Activated effector memory CD4-positive, alpha-beta T cell treated with Interleukin-2 at 50 U/mL for 16 hours (primary cell): ENCODE measurements around the gene SERINC2.
"Not testable (repeated sequence)": the region's sequence is repeated elsewhere in the genome, so short reads cannot be mapped to it uniquely, and the experiment has no call there.

Experiments used
- DNase-seq: peaks from one replicate; pipeline ENCODE4 v3.0.0-alpha.2; 2020

SERINC2 gene

DNA sequence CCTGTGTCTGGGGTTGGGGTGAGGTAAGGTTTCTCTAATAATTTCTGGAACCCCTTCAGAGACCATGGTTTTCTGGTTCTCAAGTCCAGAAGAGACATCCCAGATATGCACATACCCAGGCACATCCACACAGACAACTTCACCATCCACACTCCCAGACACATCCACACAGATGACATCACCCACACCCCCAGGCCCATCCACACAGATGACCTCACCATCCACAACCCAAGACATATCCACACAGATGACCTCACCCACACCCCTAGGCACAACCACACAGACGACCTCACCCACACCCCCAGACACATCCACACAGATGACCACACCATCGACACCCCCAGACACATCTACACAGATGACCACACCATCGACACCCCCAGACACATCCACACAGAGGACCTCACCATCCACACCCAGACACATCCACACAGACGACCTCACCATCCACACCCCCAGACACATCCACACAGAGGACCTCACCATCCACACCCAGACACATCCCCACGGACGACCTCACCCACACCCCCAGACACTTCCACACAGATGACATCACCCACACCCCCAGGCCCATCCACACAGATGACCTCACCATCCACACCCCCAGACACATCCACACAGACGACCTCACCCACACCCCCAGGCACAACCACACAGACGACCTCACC is 26.3 kb upstream of the SERINC2 start:
- not testable (repeated sequence) for DNase-seq

GRCh38 chr1:31387612-31388011 is 25.4 kb upstream of the SERINC2 start:
- DNase-seq = no peak

DNA sequence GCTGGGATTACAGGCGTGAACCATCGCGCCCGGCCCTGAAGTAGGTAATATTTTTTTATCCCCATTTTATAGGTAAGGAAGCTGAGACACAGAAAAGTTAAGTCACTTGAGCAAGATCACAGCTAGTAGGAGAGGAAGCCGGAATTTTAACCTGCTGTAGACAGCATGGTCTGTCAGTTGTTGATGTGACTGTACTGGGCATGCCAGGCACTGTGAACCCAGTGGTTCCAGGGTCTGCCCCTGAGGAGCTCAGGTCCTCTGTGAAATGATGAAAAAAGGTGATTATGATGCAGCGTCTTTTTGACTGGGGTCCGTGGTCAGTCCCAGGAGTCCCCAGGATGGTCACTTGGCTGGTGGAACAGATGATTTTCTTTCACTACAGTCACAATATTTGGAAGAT is 23.4 kb upstream of the SERINC2 start:
- no peak for DNase-seq

GRCh38 chr1:31390071-31390470 is 22.9 kb upstream of the SERINC2 start:
- DNase-seq = no peak

GRCh38 chr1:31393463-31393862 is 19.6 kb upstream of the SERINC2 start:
- DNase-seq = no peak

DNA sequence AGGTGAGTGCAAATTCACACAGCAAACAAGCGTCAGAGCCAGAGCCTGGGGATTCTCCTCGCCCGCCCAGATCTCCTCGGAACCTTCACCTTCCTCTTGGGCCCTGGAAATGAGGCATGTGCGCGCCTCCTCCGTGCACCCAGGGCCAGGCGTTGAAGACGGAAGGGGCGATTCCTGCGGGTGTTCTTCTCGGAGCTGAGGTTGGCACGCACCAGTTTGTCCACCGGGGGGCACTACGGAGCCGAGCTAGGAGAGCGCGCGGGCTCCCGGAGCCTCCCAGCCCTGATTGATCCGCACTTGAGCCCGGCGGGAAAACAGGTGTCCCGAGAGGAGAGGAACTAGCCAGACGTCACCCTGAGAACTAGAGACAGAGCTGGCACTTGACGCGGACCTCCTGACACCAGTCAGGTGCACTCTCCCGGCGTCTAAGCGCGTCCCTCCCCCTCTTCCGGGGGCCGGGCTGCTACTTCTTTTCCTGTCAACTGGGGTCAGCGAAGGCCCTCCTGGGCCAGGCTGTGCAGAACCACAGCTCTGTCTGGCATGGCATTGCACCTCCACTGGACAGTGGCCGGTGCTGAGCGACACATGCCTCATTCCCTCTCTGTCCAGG is 18.3 kb upstream of the SERINC2 start:
- peak; percentile 59 for DNase-seq

DNA sequence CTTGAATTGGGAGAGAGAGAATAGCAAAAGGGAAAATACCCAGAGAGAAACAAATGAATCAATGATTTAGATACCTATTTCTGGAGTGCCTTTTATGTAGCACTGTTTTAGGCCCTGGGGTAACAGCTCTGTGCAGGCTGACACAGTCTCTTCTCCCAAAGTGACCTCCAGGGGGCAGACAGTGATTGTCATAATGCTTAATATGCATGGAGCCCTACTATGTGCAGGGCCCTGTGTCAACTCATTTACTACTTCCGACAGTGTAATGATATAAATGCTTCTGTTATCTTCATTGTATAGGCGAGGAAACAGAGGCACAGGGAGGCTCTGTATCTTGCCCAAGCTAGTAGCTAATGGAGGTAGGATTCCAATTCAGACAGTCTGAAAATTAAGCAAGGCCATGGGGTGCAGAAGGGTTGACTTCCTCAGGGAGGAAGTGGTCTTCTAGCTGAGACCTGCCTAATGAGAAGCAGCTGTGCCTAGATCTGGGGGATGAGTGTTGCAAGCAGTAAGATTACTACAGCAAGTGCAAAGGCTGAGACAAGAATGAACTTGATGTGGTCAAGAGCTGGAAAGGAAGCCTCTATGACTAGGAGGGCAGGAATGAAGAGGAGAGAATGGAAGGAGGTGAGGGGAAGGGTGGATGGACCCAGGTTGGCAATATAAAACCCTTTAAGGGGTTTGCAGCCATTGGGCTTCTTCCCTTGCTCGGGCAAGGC is 16.2 kb upstream of the SERINC2 start:
- DNase-seq = no peak

DNA sequence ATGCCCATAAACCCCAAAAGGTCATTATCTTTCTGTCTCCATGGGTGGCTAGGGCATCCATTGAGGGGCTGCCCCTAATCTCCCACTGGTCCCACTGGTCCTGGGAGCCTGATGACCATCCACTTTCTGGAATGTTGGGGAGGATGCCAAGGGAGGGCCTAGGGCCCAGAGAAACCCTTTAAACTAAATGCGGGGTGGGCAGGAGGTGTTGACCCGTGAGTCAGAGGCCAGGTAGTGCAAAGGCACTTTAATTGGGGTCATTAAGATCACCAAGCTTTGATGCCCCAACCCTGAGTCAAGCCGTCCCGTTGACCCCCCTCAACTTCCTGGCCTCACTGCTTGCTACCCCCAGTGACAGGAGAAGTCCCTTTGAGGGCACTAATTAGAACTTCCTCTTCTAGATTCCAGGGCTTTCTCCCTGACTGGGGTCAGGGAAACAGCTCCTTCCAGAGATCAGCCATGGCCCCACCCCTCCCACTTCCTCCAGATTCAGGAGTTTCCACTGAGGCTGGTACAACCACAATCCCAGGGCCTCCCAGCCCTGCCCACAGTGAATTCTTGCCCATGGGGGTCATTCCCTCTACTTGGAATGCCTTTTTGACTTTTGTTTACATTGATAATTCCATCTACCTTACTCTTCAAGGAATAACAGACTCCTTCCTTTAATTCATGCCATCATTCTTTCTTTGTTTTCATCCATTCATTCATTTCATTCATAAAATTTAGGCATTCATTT is 15.5 kb upstream of the SERINC2 start:
- DNase-seq = no peak

DNA sequence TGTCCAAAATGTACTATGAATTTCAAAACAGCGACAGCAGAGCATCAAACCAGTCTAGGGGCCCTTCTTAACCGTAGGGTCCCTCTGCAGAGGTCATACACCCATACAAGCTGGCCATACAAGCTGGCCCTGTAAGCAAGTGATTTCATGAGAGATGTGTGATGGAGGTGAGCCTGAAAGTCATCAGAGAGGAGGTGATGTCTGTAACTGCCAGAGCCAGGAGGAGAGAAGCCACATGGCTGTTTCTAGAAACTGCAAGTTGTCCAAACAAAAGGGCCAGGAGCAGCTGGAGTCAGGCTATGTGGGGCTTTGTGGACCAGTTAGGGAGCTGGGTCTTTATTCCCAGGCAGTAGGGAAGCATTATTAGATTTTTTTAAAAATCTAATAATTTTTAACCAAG is 14.8 kb upstream of the SERINC2 start:
- DNase-seq = no peak

GRCh38 chr1:31399976-31400375 is 13.0 kb upstream of the SERINC2 start:
- DNase-seq = no peak

DNA sequence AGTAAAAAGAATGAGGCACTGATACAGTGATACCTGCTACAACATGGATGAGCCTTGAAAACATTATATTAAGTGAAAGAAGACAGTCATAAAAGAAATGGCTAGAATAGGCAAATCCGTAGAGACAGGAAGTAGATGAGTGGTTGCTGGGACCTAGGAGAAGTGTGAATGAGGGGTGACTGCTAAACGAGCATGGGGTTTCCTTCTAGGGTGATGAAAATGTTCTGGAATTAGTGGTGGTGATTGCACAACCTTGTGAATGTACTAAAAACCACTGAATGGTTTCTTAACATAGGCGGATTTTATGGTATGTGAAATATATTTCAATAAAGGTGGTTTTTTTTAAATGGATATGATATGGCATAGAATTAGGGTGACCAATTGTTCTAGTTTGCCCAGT is 12.6 kb upstream of the SERINC2 start:
- no peak for DNase-seq

- DNase-seq = no peak
Observed at GRCh38 chr1:31401241-31401640, 11.8 kb upstream of the SERINC2 start.

- DNase-seq = no peak
Observed at GRCh38 chr1:31405578-31406245, 7.3 kb upstream of the SERINC2 start.

DNA sequence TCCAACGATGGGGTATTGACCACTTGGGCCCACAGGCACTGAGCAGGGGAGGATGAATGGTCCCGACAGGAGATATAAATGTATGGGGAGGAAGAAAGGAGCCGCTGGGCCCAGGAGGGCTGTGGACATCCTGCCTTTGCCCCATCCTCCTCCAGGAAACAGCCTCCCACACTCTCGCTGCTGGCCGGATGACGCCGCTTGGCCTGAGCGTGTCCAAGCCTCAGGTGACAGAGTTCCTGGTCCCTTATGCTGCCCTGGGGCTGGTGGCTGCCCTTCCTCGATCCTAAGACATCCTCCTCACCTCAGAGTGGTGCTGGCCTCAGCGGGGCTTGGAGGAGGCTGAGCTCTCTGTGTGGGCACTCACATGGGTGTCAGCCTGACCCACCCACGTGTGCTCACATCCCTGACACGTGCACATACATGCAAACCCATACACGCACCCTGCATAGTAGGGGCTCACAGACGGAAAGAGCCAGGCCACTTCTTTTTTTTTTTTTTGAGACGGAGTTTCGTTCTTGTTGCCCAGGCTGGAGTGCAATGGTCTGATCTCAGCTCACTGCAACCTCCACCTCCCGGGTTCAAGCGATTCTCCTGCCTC is 5.9 kb upstream of the SERINC2 start:
- no peak for DNase-seq

GRCh38 chr1:31408788-31409318 is 4.2 kb upstream of the SERINC2 start:
- DNase-seq = no peak

DNA sequence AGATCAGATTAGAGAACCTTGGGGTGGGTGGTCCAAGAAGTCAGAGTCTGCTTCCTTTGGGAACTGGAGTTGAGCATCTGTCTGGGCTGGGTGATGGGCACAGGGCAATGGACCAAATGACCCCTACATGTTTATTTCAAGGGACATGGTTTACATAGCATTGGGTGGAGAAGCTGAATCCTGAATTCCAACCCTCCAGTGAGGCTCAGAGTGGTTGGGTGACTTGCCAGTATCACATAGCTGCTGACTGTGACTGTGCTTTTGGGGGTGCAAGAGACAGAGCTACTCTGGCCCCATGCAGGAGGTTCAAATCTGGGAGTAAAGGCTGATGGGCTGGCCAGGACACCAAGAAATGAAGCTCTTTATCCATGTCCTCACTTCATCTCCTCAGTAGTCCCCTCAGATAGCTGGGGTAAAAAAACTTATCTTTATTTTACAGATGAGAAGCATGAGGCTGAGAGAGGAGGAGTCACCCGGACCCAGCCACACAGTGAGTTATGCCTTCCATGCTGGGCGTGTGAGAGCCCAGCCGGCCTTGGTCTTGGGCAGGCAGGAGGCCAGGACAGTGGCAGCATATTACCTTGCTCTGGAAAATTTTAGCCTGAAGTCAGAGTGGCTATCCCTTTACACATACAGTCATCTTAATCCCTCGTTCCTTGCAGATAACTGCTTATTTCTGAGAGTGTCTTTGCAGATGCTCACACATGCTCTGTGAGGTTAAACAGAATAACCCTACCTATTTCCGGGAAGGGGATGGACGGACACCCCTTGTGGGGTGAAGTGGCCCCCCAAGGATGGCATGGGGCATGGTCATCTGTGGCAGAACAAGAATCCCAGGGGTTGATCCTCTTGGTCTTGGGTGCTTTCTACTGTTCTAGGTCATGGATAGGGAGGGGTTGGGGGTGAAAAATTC is 2.8 kb upstream of the SERINC2 start:
- no peak for DNase-seq

DNA sequence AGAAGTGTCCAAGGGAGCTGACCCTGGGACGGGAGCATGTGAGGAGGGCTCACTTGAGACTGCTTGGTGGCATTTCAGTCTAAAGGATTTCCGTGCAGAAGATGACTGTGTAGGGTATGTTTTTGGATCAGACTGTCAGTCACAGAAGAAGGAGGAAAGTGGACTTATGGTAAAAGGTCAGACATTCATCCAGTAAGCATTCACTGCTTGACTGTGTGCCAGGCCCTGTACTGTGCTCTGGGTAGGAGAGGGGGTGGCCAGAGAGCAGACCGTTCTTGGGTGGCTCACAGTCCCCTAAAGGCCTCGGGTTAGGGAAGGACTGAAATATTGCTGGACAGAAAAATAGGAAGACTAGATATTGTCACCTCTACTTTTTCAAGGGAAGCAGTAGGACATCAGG is 2.1 kb upstream of the SERINC2 start:
- no peak for DNase-seq

- DNase-seq = no peak
Observed at GRCh38 chr1:31412205-31412604, 808 bp upstream of the SERINC2 start.

DNA sequence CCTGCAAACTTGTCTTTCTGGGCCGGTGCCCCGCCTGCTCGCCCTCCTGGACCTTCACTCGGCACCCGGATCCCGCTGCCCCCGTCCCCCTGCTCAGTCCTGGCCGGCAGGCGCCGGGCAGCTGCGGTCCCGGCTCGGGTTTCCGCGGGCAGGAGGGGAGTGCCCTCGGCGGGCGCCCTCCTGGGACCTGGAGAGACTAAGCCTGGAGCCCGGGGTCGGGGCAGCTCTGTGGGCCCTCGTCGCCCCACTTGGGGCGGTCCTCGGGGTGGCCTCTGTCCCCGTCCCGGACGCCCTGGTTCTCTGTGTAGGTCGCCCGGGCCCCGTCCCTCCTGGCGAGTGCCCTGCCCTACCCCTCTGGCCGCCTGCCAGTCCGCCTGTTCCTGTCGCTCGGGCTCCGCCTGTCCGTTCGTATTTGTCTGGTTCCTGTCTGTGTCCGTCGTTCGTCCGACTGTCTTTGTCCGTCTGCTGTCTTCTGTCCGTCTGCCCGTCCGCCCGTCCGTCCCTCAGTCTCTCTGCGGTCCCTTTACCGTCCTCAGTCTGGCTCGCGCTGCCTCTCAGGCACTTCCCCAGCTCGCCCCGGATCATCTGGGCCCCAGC is 490 bp downstream of the SERINC2 start:
- DNase-seq = peak; percentile 2

- no peak for DNase-seq
Observed at GRCh38 chr1:31414980-31415370, 2.0 kb downstream of the SERINC2 start.

DNA sequence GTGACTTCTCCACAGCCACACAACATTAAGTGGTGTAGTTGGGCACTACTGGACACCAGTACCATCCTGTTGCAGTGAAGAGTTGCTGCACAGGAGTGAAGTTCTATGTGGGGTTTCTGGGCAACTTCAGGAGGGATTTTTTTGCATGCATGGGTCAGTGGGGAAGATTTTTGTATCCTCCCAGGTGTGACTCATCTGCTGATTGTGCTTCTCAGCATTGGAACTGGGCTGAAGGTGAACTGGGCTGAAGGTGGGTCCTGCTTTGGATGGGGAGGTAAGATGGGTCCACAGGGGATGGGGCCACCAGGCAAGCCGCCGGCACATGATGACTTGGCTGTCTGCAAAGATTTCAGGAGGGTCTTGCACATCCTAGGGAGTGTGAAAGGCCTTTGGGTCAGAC is 2.6 kb downstream of the SERINC2 start:
- DNase-seq = no peak
